GM12878 (cell line): ENCODE results near the gene KRTAP4-5. TPM values are rescaled to one million over a fixed set of nuclear protein-coding genes. Genes with fewer than 3 reads are reported as not detected.

Experiments
- ATAC-seq: fragments of 200-7000 bp; cut with Tn5 transposase; 3 replicates; pipeline ENCODE4 v1.9.1; 2020; ENCODE audit warnings: mild to moderate bottlenecking, moderate library complexity
- BruUV-seq: library from RNA; stranded (reverse); fragments of 400-500 nt; replicated peaks from 2 replicates; lab custom pipeline; 2021; lab: Mats Ljungman, UMichigan
- CTCF ChIA-PET: fragments of 300-600 bp; sonication (Branson Sonifier 250); formaldehyde crosslinking; extraction: SDS; loops from one replicate; lab custom pipeline; 2021; ENCODE audit warnings: inconsistent platforms; lab: Yijun Ruan, JAX
- POLR2A ChIA-PET: fragments of 350-600 bp; formaldehyde crosslinking; extraction: SDS; loops from one replicate; lab custom pipeline; 2021; ENCODE audit warnings: inconsistent platforms; lab: Charles Lee
- RAD21 ChIA-PET: fragments of 300-600 bp; sonication (Branson Sonifier 250); formaldehyde crosslinking; loops from one replicate; lab custom pipeline; 2023; ENCODE audit warnings: antibody characterized with exemption; ENCODE audit not compliant: unreplicated experiment; lab: Charles Lee
- SMC1A ChIA-PET: fragments of 300-600 bp; sonication (Branson Sonifier 250); formaldehyde crosslinking; loops from one replicate; lab custom pipeline; 2023; ENCODE audit not compliant: unreplicated experiment, uncharacterized antibody; lab: Charles Lee
- DNase-seq: peaks from one replicate; pipeline ENCODE4 v3.0.0-alpha.2; 2011; ENCODE audit warnings: low read depth, low spot score
- FAIRE-seq: peaks from 3 replicates; lab custom pipeline; 2011; peaks lifted over from hg19 to GRCh38; lab: Jason Lieb, UNC
- H2AFZ ChIP-seq: 2 replicates; pipeline ENCODE4 v1.6.0; 2011; ENCODE audit warnings: low read depth, low read length, control low read depth; ENCODE audit not compliant: control insufficient read depth
- H3K27ac ChIP-seq: 2 replicates; pipeline ENCODE4 v1.5.1; 2011; ENCODE audit warnings: control low read depth; ENCODE audit not compliant: control insufficient read depth, insufficient read depth
- H3K27me3 ChIP-seq, 2 experiments: replicated peaks in 1 of 2; 2 replicates each; pipeline versions ENCODE4 v1.6.0 to v1.6.1; 2011; ENCODE audit warnings: low read length in 1 of 2; ENCODE audit not compliant: control insufficient read depth in 2 of 2, insufficient read depth in 2 of 2
- H3K36me3 ChIP-seq, 2 experiments: 2 replicates each; pipeline ENCODE4 v1.5.1; 2011; ENCODE audit warnings: low read length in 1 of 2; ENCODE audit not compliant: control insufficient read depth in 2 of 2, insufficient read depth in 2 of 2
- H3K4me1 ChIP-seq: 2 replicates; pipeline ENCODE4 v1.6.1; 2011; ENCODE audit warnings: mild to moderate bottlenecking, low read length, moderate library complexity, mixed read lengths; ENCODE audit not compliant: control insufficient read depth, insufficient read depth
- H3K4me2 ChIP-seq: 2 replicates; pipeline ENCODE4 v1.6.0; 2011; ENCODE audit warnings: control low read depth; ENCODE audit not compliant: control insufficient read depth, insufficient read depth
- H3K4me3 ChIP-seq: fragments of 200-600 bp; sonication (generic); 2 replicates; pipeline ENCODE4 v1.5.1; 2016
- H3K79me2 ChIP-seq: 2 replicates; pipeline ENCODE4 v1.6.0; 2011; ENCODE audit warnings: low read length; ENCODE audit not compliant: control insufficient read depth, insufficient read depth
- H3K9ac ChIP-seq: 2 replicates; pipeline ENCODE4 v1.8.0; 2011; ENCODE audit warnings: low read length, control low read depth, mixed read lengths; ENCODE audit not compliant: control insufficient read depth, insufficient read depth
- H3K9me3 ChIP-seq: replicated peaks from 3 replicates; pipeline ENCODE4 v1.5.1; 2011; ENCODE audit warnings: mild to moderate bottlenecking, low read length; ENCODE audit not compliant: control insufficient read depth, insufficient read depth
- H4K20me1 ChIP-seq: 2 replicates; pipeline ENCODE4 v1.6.0; 2011; ENCODE audit not compliant: control insufficient read depth, insufficient read depth
- EED ChIP-seq: sonication (generic); IDR thresholded peaks from 2 replicates; pipeline ENCODE4 v1.6.1; 2016; ENCODE audit warnings: antibody characterized with exemption, low read depth
- GABPA ChIP-seq: IDR thresholded peaks from 2 replicates; pipeline ENCODE4 v1.6.1; 2014; ENCODE audit warnings: antibody characterized with exemption, low read depth, mild to moderate bottlenecking, inconsistent platforms
- JUNB ChIP-seq: IDR thresholded peaks from 2 replicates; pipeline ENCODE4 v1.6.1; 2016; ENCODE audit warnings: antibody characterized with exemption, mild to moderate bottlenecking
- NFYB ChIP-seq: IDR thresholded peaks from 2 replicates; pipeline ENCODE4 v1.6.1; 2011; ENCODE audit warnings: low read depth, mild to moderate bottlenecking, low read length, improper control_type of control experiment, moderate library complexity; ENCODE audit not compliant: insufficient read depth
- PAX8 ChIP-seq: fragments of 450-650 bp; IDR thresholded peaks from 2 replicates; pipeline ENCODE4 v1.6.1; 2017; ENCODE audit warnings: mild to moderate bottlenecking, moderate library complexity
- SIX5 ChIP-seq: IDR thresholded peaks from 2 replicates; pipeline ENCODE4 v1.6.1; 2011; ENCODE audit warnings: mild to moderate bottlenecking, low read depth, low read length, moderate library complexity; ENCODE audit not compliant: severe bottlenecking
- SMC3 ChIP-seq: IDR thresholded peaks from 2 replicates; pipeline ENCODE4 v1.6.1; 2011; ENCODE audit warnings: low read length, improper control_type of control experiment, borderline replicate concordance
- SP1 ChIP-seq: IDR thresholded peaks from one replicate; pipeline ENCODE4 v1.6.1; 2011; ENCODE audit warnings: low read depth, low read length
- SUPT20H ChIP-seq: IDR thresholded peaks from 2 replicates; pipeline ENCODE4 v1.6.1; 2011; ENCODE audit warnings: low read depth, mild to moderate bottlenecking, low read length, moderate library complexity, borderline replicate concordance; ENCODE audit not compliant: control insufficient read depth
- TCF7 ChIP-seq: IDR thresholded peaks from 2 replicates; pipeline ENCODE4 v1.6.1; 2014; ENCODE audit warnings: antibody characterized with exemption, borderline replicate concordance
- ZNF207 ChIP-seq: fragments of 450-650 bp; IDR thresholded peaks from 2 replicates; pipeline ENCODE4 v1.6.1; 2014; ENCODE audit warnings: antibody characterized with exemption, mild to moderate bottlenecking, borderline replicate concordance
- WGBS: methylation state at CpG from one replicate; pipeline ENCODE4 v1.1.6; 2016; ENCODE audit warnings: low lambda C conversion rate; ENCODE audit not compliant: insufficient replicate concordance, insufficient coverage; ENCODE audit errors: missing lambda C conversion rate; 5-methylcytosine and 5-hydroxymethylcytosine counted together
- in situ Hi-C: fragments of 300-500 bp; cut with MboI; formaldehyde crosslinking; loops from 9 replicates; pipeline ENCODE4 v1.14.3; 2018; ENCODE audit warnings: mixed read lengths
- intact Hi-C: fragments of 100-400 bp; cut with micrococcal nuclease; formaldehyde crosslinking; loops from one replicate; pipeline ENCODE4 v1.14.2; 2022; ENCODE audit not compliant: unreplicated experiment
- polyA plus RNA-seq, 11 experiments: library from polyadenylated mRNA; depleted of rRNA in 4 of 11; unstranded in 6 of 11; stranded (reverse) in 5 of 11; fragments of >200 nt; fragmentation: Nextera tagmentation in 4 of 11; fragmentation: Illumina TruSeq in 1 of 11; extraction: Ambion mirVana in 4 of 11; extraction: Trizol in 1 of 11; gene quantifications; 1 replicate in 1 of 11; 2 replicates in 10 of 11; pipeline versions ENCODE4 v1.2.1 to v1.2.3, GENCODE V29; 2011 to 2016; ENCODE audit warnings: inconsistent platforms in 2 of 11, missing spikeins in 2 of 11, low read depth in 1 of 11
- total RNA-seq, 4 experiments: library from RNA; depleted of rRNA in 3 of 4; stranded (reverse); fragments of >200 nt in 3 of 4; fragmentation: Illumina TruSeq in 1 of 4; extraction: Trizol in 1 of 4; gene quantifications; 2 replicates each; pipeline versions ENCODE4 v1.2.1 to v1.2.3, GENCODE V29; 2013 to 2021
- TF ChIP-seq, protein P1 (sequence below): fragments of 450-650 bp; formaldehyde crosslinking; IDR thresholded peaks from 2 replicates; pipeline ENCODE4 v1.4.0; 2022; ENCODE audit warnings: mild to moderate bottlenecking, moderate library complexity
- TF ChIP-seq, protein P2 (sequence below): fragments of 450-650 bp; IDR thresholded peaks from 2 replicates; pipeline ENCODE4 v1.6.1; 2017; ENCODE audit warnings: borderline replicate concordance
- TF ChIP-seq, protein P3 (sequence below): fragments of 450-650 bp; IDR thresholded peaks from 2 replicates; pipeline ENCODE4 v1.6.1; 2017; ENCODE audit warnings: mild to moderate bottlenecking, moderate library complexity

KRTAP4-5 gene
- total and polyA plus RNA-seq, 10 of the 15 experiments (the other 5 are each of a cell fraction or from before 2014, with no cell fraction given), result not detected

DNA sequence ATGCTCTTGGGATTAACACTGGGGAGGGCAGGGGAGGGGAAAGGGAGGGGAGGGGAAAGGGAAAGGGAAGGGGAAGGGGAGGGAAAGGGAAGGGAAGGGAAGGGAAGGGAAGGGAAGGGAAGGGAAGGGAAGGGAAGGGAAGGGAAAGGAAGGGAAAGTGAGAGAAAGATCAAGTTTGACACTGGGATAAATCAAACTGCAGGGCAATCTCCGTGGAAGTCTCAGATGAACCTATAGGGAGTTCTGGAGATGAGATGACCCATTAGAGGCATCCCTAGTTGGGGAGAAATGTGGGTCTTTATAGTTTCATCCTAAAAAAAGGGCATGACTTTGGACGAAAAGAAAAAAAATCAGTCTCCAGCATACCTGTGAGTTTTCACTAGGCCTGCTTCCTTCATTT lies 27.9 kb downstream of the KRTAP4-5 start:
- Histone ChIP-seq H3K4me2 (no peak overlapping the region), H4K20me1 (no peaks in the 10 kb centered on the region), H3K27ac (no peak overlapping the region), H3K9ac (no peak overlapping the region), H3K4me1 (no peaks in the 10 kb centered on the region), H3K27me3 (no peaks in the 10 kb centered on the region)
- in situ Hi-C loops, result no loop called here
- intact Hi-C loops, result no loop called here
- SMC1A ChIA-PET, result no interaction called here
- TF ChIP-seq EED (no peak), PAX8 (no peak), SUPT20H (no peak), NFYB (no peak), ZNF207 (no peak), GABPA (no peak), TCF7 (no peak), SIX5 (no peak), SP1 (no peak), SMC3 (no peak), JUNB (no peak)
- TF ChIP-seq, protein P1, sequence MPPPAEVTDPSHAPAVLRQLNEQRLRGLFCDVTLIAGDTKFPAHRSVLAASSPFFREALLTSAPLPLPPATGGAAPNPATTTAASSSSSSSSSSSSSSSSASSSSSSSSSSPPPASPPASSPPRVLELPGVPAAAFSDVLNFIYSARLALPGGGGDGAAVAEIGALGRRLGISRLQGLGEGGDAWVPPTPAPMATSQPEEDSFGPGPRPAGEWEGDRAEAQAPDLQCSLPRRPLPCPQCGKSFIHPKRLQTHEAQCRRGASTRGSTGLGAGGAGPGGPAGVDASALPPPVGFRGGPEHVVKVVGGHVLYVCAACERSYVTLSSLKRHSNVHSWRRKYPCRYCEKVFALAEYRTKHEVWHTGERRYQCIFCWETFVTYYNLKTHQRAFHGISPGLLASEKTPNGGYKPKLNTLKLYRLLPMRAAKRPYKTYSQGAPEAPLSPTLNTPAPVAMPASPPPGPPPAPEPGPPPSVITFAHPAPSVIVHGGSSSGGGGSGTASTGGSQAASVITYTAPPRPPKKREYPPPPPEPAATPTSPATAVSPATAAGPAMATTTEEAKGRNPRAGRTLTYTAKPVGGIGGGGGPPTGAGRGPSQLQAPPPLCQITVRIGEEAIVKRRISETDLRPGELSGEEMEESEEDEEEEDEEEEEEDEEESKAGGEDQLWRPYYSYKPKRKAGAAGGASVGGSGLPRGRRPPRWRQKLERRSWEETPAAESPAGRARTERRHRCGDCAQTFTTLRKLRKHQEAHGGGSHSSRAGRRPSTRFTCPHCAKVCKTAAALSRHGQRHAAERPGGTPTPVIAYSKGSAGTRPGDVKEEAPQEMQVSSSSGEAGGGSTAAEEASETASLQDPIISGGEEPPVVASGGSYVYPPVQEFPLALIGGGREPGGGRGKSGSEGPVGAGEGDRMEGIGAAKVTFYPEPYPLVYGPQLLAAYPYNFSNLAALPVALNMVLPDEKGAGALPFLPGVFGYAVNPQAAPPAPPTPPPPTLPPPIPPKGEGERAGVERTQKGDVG (CRISPR knock-in tag), result no peak
- TF ChIP-seq, protein P2, sequence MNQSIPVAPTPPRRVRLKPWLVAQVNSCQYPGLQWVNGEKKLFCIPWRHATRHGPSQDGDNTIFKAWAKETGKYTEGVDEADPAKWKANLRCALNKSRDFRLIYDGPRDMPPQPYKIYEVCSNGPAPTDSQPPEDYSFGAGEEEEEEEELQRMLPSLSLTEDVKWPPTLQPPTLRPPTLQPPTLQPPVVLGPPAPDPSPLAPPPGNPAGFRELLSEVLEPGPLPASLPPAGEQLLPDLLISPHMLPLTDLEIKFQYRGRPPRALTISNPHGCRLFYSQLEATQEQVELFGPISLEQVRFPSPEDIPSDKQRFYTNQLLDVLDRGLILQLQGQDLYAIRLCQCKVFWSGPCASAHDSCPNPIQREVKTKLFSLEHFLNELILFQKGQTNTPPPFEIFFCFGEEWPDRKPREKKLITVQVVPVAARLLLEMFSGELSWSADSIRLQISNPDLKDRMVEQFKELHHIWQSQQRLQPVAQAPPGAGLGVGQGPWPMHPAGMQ, result no peak
- TF ChIP-seq, protein P3, sequence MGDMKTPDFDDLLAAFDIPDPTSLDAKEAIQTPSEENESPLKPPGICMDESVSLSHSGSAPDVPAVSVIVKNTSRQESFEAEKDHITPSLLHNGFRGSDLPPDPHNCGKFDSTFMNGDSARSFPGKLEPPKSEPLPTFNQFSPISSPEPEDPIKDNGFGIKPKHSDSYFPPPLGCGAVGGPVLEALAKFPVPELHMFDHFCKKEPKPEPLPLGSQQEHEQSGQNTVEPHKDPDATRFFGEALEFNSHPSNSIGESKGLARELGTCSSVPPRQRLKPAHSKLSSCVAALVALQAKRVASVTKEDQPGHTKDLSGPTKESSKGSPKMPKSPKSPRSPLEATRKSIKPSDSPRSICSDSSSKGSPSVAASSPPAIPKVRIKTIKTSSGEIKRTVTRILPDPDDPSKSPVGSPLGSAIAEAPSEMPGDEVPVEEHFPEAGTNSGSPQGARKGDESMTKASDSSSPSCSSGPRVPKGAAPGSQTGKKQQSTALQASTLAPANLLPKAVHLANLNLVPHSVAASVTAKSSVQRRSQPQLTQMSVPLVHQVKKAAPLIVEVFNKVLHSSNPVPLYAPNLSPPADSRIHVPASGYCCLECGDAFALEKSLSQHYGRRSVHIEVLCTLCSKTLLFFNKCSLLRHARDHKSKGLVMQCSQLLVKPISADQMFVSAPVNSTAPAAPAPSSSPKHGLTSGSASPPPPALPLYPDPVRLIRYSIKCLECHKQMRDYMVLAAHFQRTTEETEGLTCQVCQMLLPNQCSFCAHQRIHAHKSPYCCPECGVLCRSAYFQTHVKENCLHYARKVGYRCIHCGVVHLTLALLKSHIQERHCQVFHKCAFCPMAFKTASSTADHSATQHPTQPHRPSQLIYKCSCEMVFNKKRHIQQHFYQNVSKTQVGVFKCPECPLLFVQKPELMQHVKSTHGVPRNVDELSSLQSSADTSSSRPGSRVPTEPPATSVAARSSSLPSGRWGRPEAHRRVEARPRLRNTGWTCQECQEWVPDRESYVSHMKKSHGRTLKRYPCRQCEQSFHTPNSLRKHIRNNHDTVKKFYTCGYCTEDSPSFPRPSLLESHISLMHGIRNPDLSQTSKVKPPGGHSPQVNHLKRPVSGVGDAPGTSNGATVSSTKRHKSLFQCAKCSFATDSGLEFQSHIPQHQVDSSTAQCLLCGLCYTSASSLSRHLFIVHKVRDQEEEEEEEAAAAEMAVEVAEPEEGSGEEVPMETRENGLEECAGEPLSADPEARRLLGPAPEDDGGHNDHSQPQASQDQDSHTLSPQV, result no peak
- TF ChIP-seq, all 136 proteins: peak for 0
- Histone ChIP-seq H2AFZ (no peak overlapping the region), H3K79me2 (no peaks in the 10 kb centered on the region), H3K4me3 (no peak overlapping the region), H3K9me3 (no peaks in the 10 kb centered on the region), H3K36me3 (no peaks in the 10 kb centered on the region)
- FAIRE-seq (no peak), DNase-seq (no peak), ATAC-seq (no peak)
- WGBS, result 0% methylated on average over 2 of the region's 2 CpGs
- BruUV-seq, result no TSS peak
- CTCF ChIA-PET, result no interaction called here
- RAD21 ChIA-PET, result no interaction called here
- POLR2A ChIA-PET, result no interaction called here
